CD4-positive, alpha-beta T cell treated with Interleukin-4 for 4 hours (primary cell): ENCODE measurements around the gene DAAM2.

Source experiments
- DNase-seq: peaks from one replicate; pipeline ENCODE4 v3.0.0-alpha.2; 2020

The DAAM2 gene

DNA sequence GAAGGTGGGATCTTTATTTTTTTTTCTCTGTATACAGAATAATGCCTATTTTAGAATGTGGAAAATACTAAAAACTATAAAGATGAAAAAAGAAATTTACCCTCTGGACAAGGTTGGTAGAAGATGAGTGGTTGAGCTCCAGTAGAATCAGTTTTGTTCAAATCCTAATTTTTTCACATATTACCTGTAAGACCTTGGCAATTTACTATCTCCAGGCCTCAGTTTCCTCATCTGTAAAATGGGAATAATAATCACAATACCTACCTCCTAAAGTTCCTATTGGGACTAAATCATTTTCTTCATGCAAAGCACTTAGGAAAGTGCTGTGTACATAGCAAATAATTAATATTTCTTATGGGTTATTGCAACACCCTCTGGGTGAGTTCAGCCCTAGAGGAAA lies 28.4 kb downstream of the DAAM2 start:
- DNase-seq: no peak

DNA sequence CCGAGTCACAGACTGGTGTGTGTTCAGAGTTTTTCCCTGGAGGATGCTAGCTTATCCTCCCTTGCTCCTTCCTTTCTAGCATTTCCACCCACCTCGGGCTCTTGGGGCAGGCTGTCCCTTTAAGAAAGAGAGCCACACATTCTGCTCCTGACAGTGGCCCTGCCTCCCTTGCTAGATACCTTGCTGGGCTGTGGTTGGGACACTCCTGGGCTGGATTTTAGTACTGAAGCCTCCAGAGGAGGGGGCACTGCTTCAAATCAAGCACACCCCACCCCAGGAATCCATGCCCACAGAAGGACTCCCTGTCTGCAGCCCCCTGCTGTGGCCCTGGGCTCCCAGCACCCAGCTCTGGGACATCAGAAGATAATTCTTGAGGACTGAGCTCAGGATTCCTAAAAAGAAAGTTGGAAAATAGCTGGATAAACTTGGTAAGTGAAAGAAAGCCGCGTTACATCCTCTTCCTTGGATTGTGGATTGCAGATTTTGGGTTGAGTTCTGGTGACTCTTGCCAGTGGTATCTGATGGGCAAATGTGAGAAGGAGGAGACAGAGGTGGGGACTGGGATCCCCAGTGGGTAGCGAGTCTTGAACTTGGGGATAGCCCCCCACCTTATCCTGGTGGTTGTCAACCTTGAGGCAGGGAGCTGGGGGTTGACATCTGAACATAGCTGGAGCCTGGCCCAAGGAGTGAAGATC lies 29.0 kb downstream of the DAAM2 start:
- no peak for DNase-seq

DNA sequence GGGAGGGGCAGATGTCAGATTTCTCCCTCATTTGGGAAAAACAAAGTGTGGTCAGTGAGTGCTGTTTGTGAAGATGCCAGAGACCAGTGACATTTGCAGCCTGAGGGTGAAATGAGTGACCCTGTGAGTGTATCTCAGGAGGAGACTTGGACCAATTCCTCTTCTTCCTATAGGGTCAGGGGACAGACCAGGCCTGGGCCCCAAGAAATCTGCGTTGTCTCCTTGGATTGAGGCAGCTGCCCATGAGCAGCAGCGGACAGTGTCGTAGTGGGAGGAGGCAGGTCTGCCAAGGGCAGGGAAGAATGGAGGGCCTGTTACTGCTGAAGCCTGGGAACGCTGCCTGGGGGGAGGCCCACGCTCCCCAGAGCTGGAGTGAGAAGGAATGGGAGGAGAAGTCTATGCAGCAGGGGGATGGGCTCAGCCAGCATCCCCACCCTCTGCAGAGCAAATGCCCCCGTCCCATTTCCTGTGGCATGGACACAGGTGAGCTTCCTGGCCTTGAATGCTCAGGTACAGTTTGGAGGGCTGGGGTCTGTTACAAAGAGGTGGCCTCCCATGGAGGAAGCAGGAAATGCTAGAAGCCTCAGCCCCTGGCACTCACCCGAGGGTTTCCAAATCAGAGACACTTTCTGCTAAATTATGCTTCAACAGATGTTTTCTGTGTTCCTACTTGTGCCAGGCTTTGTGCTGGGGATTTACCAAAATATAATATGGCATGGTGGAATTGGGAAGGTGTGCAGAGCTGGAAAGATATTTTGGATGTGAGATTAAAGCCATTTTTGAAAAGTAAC lies 29.8 kb downstream of the DAAM2 start:
- no peak for DNase-seq

DNA sequence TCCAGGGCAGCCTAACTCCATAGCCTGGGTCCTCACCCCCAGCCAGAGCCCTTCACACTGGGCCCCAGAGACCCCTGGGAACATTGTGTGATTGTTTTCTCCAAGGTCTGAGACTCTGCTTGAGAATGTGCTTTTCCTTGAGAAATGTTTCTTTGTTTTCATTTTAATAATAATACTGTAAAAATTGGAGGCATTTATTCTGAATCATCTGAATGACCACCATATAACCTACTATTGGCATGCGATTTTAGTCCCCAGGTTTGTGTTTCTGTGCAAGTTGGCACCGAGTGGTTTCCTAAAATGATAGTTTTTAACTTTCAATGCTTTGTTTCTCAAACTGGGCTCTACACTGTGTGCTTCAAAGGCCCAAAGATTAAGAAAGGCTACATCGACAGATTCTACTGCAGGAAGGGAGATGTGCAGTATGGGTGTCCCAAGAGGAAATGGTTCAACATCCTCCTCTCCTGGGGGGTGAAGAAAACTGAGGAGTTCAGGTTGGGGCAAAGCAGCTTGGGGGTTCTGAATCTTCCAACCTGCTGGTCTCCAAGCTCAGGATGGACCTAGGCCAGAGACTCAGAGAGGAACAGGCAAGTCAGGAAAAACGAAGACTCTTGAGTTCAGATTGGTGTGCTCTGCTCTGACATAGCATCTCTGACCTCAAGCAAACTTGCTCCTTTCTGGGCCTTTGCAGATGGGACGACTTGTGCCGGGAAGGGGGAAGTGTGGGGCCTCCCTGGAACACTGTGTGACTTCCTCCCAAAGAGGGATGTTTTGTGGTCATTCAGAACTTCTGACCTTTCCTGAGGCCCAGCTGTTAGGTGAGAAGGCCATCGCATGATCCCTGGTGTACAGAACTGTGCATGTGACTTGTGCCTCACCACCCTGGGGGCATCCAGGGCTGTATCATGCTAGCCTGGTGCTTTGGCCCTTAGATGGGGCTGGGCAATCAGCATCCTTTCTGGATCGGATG lies 31.0 kb downstream of the DAAM2 start:
- no peak for DNase-seq

DNA sequence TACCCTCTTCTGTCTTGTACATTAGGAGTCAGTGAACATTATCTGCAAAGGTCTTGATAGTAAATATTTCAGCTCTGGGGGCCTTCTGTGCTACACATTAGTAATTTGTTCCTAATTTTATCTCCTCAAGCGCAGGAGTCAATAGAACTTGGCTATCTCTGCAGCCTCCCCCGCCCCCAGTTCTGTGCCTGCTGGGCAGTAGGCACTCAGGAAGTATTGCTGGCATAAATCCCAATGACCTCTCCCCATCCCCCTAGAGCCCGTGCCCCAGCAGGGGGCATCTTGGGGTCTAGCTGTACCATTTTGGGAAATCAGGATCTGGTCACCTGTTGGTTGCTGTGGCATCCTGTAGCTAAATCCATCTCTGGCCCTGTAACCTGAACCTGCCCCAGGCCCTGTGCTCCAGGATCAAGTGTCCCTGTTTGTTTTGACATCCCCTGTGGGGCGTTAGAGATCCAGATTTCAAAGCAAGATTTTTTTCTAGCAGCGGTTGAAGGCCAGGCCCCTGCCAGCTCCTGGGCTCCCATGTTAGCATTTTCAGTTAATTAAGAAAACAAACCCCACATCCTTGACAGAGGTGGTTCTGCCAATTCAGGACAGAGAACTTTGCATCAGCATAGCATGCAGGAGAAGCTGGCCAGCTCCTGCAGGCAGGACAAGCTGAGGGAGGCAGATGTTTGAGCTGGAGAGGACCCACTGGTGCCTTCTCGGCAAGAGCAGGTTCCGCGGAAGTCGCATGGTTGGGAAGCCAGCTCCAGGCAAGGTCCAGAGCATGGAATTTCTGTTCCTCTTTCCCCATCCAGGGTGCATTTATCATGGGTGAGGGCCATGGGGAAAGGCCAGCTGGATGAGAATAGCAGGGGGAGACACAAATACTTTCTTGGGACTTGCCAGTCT lies 32.1 kb downstream of the DAAM2 start:
- DNase-seq: no peak

DNA sequence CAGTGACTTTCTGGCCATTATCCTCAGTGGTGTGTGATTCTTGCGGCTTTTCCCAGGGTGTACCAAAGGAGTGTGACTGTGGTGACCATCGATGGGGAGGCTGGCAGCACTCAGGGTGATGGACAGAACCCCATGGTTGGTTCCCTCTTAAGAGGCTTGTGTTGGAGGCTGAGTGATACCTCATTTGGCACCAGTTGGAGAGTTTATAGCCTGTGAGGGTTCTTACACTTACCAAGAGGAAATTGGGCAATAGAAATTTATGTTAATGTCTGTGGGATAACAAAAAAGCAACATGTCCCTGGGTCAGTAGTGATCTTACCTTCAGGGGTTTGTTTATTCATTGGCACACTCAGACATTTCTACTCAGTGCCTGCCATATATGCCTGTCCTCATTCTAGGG lies 37.2 kb downstream of the DAAM2 start:
- no peak for DNase-seq

DNA sequence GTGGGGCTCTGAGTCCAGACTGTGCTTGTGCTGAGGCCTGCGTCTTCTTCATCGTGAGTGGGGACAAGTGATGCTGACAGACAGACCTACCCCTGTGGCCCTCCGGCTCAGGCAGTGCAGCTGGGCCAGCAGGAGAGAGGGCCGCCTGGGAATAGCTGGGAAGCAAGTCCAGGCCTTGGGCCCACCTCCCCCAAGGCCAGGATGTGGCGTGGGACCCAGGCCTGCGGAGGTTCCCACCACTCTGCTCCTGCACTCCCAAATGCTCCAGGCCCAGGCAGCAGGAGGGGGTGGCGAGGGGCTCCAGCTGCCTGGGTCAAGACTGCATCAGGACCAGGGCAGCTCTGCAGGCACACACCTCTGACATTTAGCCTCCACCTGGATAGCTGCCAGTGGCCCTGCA lies 38.3 kb downstream of the DAAM2 start:
- DNase-seq: no peak

DNA sequence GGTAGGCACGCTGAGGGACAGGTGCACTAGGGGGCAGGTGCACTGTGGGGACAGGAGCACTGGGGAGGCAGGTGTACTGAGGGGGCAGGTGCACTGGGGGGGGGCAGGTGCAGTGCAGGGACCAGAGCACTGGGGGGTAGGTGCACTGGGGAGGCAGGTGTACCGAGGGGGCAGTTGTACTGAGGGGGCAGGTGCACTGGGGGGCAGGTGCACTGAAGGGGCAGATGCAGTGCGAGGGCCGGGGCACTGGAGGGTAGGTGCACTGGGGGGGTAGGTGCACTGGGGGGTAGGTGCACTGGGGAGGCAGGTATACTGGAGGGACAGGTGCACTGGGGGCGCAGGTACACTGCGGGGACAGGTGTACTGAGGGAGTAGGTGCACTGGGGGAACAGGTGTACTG lies 39.5 kb downstream of the DAAM2 start:
- no peak for DNase-seq

DNA sequence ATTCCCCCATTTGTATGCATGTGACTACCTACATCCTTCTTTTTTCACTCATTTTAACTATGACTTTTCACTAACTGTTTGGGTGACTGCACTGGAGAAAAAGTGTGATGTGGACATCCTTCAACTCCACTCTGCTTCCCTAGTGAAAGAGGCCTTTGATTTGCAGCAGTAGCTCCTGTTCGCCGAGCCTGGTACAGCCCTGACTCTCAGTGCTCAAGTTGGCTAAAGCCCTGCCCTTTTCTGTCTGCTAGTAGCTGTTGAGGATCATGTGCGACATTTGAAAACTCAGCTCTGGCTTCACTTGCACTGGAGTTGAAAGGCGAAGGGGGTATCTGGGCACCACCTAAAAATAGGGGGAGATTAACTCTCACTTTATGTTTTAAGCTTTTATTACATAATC lies 42.1 kb downstream of the DAAM2 start:
- no peak for DNase-seq

DNA sequence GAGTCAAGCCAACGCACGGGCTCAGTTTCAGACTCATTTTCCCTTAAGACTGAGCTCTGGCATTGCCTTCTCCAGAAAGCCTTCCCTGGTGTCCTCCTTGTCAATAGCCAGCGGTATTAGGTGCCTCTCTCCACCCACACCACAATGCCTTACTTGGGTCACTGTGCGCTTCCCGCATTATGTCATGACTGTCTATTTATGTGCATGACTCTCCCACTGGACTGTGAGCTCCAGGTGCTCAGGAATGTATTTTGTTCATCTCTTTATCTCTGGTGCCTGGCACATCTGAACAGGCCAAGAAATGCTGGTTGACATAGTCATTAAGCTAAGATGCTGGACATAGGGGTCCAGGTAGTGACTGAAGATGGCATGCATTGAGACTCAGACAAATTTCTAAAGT lies 42.7 kb downstream of the DAAM2 start:
- DNase-seq: no peak

DNA sequence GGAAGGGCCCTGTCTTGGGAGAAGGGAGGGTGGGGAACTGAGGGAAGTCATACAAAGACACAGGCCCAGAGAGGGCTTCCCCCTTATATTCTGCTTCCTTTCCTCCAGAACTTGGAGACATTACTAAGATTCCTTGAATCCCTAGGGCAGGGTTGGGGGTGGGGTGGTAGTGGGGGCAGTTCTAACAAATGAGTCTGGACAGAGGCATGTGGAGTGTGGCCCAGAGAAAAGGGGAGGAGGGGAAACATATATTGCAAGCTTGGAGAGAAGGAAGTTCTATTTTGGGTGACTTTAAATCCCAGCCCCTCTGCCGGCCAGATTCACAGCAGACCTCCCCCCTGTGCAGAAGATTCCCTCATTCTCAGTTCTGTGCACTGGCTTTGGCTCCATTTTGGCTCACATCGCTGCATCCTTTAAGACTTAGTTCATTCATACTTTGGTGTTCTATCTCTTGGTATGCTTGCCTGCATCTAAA lies 43.7 kb downstream of the DAAM2 start:
- no peak for DNase-seq

DNA sequence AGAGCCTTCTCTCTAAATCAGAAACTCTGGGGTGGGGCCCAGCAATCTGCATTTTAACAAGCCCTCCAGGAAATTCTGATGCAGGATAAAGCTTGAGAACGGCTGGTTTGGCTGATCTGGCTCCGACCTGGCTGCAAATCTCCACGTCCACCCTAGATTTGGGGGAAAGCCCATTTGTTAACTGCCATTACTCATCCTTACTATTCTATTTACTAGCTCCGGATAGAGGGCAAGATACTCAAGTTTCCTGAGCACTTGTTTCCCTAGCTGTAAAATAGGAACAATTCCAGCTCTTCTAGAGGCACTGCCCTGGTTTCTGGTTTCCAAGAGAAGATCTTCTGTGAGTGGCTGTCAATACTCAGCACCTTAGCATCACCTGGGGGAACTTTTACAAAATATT lies 44.4 kb downstream of the DAAM2 start:
- no peak for DNase-seq

DNA sequence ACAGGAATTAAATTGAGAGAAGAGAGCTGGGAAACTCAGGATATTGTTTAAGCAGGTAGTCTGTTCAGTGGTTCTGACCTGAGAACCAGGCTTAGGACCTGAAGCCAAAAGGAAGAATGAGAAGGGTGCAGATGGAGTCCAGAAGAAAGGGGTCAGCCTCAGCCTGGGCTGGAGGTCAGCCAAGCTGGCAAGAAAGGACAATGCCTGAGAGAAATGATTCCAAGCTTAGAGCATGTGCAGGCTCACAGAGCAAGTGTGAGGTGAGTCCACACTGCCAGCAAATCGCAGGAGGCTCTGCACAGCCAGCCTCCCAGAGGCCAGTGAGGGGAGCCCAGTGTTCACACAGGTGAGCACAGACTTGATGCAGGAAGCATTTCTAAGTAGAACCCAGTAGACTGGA lies 47.3 kb downstream of the DAAM2 start:
- no peak for DNase-seq

DNA sequence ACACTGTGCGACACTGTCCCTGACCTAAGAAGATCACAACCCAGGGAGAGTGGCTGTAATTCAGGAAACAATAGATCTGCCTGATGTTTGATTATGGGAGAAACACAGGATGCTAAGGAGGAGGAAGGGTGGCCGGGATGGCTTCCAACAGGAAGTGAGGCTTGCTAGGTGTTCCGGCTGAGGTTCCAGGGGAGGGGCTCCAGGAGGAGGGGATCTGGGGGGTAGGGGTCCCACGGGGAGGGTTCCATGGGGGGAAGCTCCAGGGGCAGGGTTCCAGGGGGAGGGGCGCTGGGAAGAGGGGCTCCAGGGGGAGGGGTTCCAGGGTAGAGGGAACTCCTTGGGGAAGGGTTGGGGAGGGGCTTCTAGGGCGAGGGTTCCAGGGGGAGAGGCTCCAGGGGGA lies 48.6 kb downstream of the DAAM2 start:
- no peak for DNase-seq

DNA sequence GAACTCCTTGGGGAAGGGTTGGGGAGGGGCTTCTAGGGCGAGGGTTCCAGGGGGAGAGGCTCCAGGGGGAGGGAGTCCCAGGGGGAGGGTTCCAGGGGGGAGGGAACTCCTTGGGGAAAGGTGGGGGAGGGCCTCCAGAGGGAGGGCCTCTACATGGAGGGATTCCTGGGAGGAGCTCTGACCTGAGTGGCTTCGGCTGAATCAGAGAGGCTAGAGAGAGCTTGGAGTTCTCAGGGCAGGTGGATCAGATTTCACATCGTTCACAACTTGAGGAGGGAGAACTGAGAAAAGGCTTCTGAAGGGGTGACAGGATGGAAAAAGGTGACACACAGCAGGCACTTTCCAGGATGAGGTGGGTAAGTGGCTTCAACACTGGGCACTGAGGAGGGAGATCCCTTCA lies 49.1 kb downstream of the DAAM2 start:
- no peak for DNase-seq

DNA sequence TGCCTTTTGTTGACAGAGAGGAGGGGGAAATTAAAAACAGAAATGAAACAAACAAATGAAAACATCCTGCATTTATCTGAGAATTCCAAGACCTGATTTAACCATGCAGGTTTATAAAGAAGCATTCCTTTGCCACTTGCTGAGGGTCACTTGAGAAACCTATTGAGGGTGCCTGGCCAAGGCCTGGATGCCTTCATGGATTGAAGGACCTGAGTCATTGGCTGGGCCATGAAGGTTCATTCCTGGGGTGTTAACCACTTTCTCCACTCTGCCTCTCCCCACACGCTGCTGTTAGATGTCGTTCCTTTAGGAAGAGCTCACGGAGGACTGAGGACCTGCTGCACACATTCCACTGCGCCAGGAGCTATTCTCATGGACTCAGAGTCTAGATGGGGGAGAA lies 49.7 kb downstream of the DAAM2 start:
- DNase-seq: no peak

DNA sequence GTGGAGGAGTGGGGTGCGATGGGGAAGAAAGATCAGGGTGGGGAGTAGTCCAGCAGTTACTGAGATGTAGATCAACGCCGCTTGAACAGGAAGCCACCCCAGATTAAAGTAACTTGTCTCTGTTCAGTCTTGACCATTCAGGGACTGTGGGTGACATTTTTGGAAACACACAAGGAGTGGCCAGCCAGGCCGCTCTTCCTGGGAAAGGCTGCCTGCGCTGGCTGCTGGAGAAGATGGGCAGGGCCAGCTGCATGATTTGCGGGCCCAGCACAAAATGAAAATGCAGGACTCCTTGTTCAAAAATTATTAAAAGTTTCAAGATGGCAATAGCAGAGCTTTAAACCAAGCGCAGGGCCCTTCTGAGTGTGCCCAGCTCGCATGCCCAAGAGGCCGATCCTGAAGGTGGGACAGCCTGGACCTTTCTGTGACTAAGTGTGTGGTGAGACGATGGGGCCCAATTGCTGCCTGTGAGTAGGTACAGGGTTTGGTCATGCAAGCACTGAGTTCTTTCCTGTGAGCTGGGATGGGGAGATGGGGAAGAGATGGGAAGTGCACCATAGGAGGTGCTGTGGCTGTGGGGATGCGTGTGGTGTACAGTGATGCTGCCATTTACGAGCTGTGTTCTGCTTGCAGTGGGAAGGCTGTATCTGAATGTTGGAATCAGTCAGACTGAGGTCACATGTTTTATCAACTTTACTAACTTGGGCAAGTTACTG lies 51.3 kb downstream of the DAAM2 start:
- no peak for DNase-seq

DNA sequence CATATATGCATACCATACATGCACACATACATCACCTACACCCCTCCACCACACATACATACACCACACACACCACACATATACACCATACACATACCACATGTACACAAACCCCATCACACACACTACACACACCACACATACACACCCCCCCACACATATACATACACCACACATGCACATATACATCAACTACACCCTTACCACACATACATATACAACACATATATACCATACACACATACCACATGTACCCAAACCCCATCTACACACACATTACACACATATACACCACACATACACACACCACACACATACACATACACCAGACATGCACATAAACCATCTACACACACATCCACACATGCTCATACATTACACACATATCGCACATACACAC lies 52.7 kb downstream of the DAAM2 start:
- DNase-seq: no peak

DNA sequence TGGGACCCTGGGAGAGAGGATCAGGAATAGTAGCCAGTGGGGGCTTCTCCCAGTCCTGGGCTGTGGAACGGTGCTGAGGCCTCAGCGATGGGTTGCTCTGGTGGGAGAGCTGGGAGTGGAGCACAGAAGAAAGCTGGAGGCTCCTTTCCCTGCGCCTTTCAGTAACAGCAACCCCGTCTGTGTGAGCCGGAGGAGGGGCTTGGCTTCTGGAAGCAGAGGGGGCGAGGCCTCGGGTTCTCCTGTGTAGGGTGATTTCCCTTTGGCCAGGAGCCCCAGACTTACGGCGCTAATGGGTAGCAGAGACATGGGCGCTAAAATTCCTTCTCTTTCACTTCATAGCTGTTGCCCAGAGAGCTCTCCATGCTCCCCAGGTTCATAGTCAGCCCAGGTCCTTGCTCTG lies 55.0 kb downstream of the DAAM2 start:
- no peak for DNase-seq

DNA sequence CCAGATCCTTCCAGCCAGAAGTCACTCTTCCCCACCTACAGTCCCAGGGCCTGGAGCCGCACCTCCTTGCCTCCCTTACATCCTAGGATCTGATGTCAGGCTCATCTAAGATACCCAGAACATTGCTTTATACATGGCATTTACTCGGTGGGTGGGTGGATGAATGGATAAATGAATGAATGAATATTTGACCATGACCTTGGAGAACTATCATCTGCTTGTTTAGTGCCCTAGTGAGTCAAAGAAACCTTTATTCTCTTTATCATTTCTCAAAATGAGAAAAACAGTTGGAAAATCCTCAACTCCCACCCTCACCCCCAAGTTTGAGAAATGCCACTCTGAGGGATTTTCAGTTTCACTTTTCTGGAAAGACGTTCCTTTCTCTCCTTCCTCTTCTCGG lies 56.0 kb downstream of the DAAM2 start:
- no peak for DNase-seq

DNA sequence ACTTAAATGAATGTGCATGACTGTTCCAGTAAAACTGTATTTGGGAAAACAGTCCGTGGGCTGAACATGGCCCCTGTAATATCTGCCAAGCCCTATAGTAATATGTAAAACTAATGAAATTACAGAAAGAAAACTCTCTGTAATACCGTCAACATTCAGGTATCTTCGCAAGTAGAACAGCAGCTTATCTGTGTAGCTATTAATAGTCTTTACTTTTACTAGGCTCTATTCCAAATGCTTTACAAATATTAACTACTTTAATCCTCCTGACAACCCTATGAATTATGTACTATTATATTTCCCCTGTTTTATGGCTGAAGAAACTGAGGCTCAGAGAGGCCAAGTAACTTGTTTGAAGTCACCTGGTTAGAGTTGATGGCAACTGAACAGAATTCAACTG lies 57.1 kb downstream of the DAAM2 start:
- DNase-seq: no peak

DNA sequence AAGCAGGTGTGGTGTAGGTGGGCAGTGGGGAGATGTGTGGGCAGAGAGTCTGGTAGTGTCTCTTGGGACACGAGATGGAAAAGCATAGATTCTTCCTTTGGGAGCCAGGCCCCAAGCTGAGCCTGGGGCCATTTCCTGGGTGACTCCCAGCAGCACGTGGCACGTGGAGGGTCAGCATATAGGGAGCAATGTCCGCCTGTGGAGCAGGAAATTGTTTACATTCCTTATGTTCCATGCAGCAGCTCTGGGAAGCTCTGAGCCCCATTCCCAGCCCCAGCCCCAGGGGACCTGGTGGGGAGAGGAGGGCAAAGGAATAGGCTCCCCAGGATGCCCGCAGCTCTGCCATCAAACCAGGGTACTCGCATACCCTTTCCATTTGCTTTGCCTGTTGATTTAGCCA lies 57.6 kb downstream of the DAAM2 start:
- no peak for DNase-seq
